GM12891 (cell line): ENCODE results near the gene PGLYRP2.

Source experiments
- PAX5 ChIP-seq: IDR thresholded peaks from 2 replicates; pipeline ENCODE4 v1.6.1; 2011; ENCODE audit warnings: low read length, moderate library complexity, mild to moderate bottlenecking; ENCODE audit not compliant: insufficient read depth, severe bottlenecking
- POLR2A ChIP-seq: IDR thresholded peaks from 2 replicates; pipeline ENCODE4 v1.6.1; 2011; ENCODE audit warnings: low read depth, low read length, control low read depth
- POLR2AphosphoS5 ChIP-seq: IDR thresholded peaks from 2 replicates; pipeline ENCODE4 v1.6.1; 2011; ENCODE audit warnings: low read depth, low read length, control low read depth
- SPI1 ChIP-seq: IDR thresholded peaks from 2 replicates; pipeline ENCODE4 v1.6.1; 2011; ENCODE audit warnings: low read depth, low read length, control low read depth
- TAF1 ChIP-seq: IDR thresholded peaks from 2 replicates; pipeline ENCODE4 v1.6.1; 2011; ENCODE audit warnings: low read depth, low read length, control low read depth

DNA sequence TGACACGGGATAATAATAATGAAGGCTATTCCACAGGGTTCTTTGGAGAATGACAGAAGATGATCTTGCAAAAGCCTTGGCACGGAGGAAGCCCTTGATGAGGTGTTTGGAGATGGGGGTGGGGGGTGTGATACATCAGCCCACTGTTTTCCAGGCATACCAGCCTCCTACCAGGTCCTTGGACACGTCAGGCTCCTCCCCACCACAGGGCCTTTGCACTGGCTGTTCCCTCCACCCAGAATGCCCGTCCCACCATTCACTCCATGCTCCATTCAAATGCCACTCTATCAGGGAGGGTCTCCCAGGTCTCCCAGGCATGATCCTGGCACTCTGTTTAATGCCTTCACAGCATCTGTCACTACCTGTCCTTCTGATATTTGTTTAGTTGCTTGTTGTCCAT lies 32.2 kb downstream of the PGLYRP2 start:
- TF ChIP-seq POLR2AphosphoS5 (no peak), POLR2A (no peak), TAF1 (no peak), PAX5 (no peak), SPI1 (no peak)
